NCI-H345 (cell line): ENCODE measurements around the gene SEMA5A.

Experiments used
- DNase-seq: peaks from one replicate; lab custom pipeline; 2025; lab: John Stamatoyannopoulos, UW

The SEMA5A gene

GRCh38 chr5:9278921-9279603 is 266.8 kb downstream of the SEMA5A start:
- no peak for DNase-seq

GRCh38 chr5:9269014-9269413 is 276.9 kb downstream of the SEMA5A start:
- DNase-seq = no peak

- DNase-seq = no peak
Observed at GRCh38 chr5:9268226-9268625, 277.6 kb downstream of the SEMA5A start.

GRCh38 chr5:9265441-9266287 is 280.2 kb downstream of the SEMA5A start:
- DNase-seq = no peak

- no peak for DNase-seq
Observed at GRCh38 chr5:9264301-9264700, 281.6 kb downstream of the SEMA5A start.

DNA sequence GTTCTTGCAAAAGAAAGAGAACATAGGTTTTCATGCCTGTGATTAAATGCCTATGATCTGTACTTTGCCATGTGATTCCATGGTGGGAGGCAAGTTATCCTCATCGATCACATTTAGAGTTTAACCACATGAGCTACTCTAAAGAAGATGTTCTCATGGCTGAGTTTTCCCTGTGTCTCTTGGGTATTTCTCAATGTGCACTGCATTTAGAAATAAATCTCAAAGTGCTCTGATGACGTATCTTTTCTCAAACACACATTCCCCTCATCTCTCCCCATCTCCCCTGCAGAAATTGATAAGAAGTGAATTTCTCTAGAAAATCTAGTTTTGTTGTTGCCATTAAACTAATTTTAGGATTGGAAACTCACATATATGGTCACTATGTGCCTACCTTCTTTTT is 282.2 kb downstream of the SEMA5A start:
- DNase-seq = no peak

DNA sequence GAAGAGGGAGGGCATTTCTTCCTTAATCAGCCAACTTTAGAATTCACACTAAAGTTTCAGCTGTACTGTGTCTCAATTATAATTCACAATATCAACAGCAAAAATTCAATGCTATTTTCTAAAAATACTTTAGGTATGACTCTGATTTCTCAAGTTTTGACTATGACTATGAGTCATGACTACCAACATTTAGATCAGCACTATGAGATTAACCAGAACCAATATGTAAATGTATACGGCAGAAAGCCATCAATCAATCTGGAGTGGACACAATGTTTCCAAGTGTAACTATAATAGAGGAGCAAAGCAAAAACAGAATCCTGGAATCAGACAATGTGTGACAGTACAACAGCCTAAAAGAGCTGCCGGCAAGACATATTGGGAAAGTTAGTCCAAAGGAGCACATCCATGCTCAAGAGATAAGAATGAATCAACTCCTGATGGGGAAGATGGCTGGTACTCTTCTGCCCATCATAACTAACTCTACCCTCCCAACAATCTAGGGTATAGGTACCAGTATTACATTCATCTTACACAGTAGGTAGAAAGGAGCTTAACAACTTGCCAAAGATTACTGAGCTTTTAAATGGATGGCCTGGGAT is 294.4 kb downstream of the SEMA5A start:
- DNase-seq = no peak

DNA sequence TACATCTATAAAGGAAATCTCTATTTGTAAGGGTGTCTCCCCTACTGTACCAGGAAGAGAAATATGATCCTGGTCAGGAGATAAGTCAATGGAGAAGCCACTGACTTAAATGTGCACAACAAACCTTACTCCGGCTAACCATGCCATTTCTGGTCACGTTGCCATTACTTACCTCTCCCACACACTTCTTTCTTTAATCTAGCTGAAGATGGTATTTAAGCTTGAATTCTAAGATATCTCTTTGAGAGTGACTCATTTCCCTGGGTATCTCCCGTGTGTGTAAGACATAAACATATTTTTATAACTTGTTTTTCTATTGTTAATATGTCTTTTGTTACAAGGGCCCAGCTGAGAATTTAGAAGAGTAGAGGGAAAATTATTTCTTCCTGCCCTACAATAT is 296.6 kb downstream of the SEMA5A start:
- no peak for DNase-seq

- no peak for DNase-seq
Observed at GRCh38 chr5:9245071-9245470, 300.8 kb downstream of the SEMA5A start.

DNA sequence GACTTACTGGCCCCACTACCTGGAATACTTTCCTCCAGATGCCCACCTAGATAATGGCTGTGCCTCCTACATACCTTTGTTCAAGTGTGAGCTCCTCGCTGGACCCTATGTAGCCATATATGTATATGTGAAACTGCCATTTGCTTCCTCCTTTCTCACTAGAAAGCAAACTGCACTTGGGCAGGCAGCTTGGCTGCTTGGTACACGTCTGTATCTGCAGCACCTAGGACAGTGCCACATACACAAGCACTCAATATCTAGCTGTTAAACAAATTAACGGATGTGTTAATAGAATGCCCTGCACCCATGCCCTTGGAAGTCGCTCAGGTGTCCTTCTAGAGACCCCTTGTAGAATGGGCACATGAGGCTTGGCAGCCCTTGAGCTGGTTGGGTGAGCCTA is 301.5 kb downstream of the SEMA5A start:
- no peak for DNase-seq

DNA sequence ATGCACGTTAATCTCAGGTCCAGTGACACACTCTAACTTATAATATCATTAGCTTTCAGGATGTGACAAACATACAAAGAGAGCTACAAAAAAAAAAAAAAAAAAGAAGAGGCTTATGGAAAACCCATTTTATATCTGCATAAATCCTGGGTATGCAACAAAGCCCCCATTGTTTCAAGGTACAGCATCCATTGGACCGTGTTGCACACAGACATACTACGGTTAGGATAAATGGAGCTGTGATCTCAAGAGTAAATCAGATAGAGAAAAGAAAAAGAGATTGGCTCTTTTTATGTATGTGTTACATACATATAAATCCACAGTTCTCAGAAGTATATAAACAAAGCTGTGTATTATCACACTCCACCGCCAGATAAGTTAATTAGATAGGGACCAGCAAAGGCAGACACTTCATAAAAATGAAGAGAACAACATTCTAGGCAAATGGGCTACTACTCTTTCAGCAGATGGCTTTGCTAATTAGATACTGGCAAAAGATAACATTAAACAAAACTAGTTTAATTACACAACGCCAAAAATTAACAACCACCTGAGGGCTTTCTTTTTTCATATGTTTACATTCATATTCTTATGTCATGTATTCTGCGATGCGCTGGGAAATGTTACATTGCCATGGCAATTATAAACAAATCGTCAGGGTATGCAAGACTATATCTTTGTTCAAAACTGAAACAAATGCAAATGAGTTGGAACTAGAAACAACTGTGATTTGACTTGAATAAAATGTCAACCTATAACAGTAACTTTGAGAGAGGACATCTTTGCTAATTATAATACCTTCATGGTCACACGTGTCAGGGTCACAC is 304.2 kb downstream of the SEMA5A start:
- DNase-seq = no peak

- no peak for DNase-seq
Observed at GRCh38 chr5:9240431-9240830, 305.4 kb downstream of the SEMA5A start.

DNA sequence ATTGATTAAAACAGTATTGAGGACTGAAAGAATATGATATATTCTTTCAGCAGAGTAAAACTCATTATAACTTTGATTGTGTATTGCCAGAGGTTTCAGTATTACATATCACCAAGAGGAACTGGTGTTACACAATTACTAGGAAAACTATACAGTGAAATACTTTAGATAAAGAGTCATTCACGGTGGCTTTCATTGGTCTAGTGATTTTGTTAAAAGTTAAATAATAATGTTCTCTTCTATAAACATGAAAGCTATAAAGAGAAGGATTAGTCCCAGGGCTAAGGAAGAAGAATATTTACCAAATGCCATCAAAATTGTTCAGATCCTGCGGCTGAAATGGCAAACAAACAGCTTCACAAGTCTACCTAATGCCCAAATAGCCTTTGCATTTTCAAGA is 306.2 kb downstream of the SEMA5A start:
- no peak for DNase-seq

DNA sequence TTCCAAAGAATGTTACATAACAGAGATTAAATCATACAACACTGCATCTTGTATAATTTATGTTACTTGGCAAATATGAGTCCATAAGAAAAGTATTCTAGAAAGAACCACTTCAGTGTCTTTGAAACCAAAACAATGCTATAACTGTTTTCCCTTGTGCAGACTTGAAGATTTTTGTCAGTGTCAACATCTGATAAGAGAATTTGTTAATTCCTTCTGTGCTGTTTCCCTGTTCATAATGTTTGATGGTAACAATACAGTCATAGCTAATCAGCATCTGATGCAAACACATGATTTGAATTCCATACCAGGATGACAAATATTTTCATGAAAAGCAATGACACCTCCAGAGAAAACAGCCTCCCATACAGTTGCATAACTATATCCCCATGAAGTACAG is 306.8 kb downstream of the SEMA5A start:
- DNase-seq = no peak

- DNase-seq = no peak
Observed at GRCh38 chr5:9233712-9234111, 312.2 kb downstream of the SEMA5A start.

DNA sequence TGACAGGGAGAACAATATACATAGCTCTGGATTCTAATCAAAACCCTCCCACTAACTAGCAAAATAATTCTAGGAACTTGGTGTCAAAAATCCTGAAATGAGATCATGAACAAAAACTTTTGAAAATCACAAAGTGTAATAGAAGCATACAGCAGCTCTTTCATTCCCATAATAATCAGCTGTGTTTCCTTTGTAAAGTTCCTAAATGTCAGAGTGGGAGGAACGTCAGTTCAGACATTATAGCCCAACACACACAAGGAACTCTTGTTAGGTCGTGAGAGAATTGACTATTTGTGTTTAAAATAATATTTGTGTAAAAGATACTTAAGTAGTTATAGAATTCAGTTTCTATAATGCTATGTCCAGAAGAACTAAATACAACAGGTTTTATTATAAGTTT is 312.8 kb downstream of the SEMA5A start:
- DNase-seq = no peak

DNA sequence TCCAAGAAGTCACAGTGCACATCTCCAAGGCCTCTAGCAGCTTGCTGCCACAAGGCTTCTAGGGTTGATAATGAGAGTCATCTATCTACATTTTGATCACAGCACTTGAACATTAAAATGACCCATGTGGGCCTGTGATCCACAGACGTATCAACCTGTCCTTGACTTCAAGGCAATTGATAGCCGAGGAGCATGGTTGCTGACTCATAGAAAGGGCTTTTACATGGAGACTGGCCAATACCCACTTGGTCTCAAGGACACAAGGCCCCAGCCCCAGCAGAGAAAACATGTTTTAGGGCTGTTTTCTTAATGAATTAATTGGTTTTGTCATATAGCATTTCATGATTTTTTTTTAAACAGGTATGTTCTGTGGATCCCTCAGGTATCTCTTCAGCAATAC is 314.0 kb downstream of the SEMA5A start:
- no peak for DNase-seq

DNA sequence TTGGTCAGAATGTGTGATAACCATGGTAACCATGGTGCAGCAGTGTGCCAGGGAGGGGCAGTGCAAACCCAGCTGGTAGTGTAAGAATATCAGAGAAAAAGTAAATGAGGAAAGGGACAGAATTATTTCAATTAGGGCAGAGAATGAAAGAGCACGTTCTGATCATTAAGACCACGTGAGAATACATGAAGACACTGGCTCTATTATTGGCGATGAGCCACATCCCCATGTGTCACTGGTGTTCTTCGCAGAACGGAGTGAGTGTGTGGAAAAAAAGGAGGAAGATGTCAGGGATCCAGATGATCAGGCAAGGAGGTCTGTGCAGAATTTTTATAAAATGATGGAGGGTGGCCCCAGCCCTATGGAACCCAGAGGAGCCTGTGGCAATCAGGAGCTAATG is 315.5 kb downstream of the SEMA5A start:
- DNase-seq = no peak

DNA sequence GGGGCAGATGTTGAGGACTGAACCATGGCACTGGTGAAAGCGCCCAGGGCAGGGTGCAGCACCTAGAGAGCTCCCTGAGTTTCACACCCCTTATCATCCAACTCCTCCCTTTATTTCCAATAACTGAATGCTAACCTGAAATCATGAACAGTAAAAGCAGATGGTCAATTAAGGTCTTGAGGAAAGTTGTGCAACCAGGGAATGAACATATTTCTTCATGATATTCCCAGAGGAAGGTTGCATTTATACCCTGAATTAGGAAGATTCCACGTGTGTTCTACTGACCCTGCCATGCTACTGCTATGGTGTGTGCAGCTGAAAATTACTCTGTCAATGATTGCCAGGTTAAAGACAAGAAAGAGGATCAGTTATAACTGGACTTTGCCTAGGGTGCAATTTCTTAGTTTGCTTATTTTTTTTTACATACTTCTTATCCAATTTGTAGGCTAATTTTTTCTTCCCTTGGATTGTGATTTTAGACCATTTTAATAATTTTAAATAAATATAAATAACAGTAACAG is 319.8 kb downstream of the SEMA5A start:
- no peak for DNase-seq

DNA sequence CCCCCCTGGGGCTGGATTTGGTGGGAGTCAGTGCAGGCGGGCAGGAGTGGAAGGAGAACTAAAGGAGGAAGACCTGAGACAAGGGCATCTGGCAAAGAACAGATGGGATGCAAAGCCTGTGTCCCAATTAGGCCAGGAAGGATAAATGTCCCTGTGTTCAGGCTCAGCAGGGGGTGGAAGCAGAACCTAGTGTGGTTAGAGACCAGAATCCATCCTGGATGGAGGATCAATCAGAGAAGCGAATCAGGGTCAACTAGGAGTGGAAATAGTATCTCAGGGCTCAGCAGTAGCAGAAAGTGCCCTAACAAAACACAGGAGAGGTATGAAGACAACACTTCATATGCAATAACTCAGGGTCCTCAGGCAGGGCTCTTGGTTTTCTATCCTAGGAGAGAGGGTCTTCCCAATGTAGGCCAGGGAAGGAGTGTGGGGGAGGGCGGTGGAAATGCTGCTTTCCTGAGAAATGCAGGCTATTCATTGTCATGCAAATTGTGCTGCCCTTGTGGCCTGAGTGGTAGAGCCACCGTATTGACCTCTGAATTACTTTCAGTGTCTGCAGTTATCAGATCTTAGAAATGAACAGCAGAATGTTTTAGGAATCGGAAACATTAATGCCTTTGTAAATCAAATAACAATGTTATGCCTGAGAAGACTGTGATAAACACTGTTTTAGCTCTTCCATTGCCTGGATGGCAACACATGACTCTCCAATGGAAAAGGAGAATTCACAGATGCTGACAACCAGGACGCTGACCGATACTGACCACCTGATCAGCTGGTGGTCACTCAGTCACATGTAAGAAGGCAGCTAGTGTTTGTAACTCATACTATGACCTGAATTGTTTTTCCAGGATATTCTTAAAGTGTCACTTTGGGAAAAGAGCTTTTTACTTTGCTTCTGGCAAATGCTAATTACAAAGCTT is 323.6 kb downstream of the SEMA5A start:
- DNase-seq = no peak

GRCh38 chr5:9218358-9218757 is 327.5 kb downstream of the SEMA5A start:
- DNase-seq = no peak
